Measurements from ENCODE around the gene SREK1IP1.
"Not testable (repeated sequence)": the region's sequence is repeated elsewhere in the genome, so short reads cannot be mapped to it uniquely, and the experiment has no call there.

Gene SREK1IP1

GRCh38 chr5:64763948-64764503 lies 4.5 kb downstream of the SREK1IP1 start:
- DNase-seq: no peak

- DNase-seq: peak; percentile 85
Measured at GRCh38 chr5:64759960-64760660, 8.4 kb downstream of the SREK1IP1 start.

- DNase-seq: no peak
Measured at GRCh38 chr5:64758901-64759300, 9.6 kb downstream of the SREK1IP1 start.

- no peak for DNase-seq
Measured at GRCh38 chr5:64754066-64754465, 14.4 kb downstream of the SREK1IP1 start.

DNA sequence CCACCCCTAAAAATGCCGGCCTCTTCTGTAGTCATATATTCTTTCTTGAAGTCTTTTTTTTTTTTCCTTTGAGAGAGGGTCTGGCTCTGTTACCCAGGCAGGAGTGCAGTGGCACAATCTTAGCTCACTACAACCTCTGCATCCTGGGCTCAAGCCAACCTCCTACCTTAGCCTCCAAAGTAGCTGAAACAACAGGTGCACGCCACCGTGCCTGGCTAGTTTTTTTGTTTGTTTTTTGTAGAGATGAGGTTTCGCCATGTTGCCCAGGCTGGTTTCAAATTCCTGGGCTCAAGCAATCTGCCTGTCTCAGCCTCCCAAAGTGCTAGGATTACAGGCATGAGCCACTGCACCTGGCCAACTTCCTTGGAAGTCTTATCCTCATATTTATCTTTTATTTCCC lies 19.1 kb downstream of the SREK1IP1 start:
- no peak for DNase-seq

- DNase-seq: no peak
Measured at GRCh38 chr5:64746446-64746845, 22.0 kb downstream of the SREK1IP1 start.

DNA sequence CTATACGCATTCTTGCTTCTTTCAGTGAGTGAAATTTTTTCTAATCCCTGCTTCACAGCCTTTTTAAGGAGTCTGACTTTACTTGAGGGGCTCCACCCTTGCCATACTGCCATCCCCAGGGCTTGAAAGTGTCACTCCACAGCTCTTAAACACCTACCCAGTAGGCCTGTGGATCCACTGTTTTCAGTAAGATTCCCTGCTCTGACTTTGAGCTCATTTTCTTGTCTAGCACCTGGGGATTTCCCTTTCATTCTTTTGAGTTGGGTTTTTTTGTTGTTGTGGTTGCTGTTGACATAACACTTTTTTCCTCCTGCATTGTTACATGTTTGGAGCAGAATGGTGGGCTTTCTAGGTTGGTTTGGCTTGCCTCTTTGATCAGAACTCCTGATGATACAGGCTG lies 23.6 kb downstream of the SREK1IP1 start:
- DNase-seq: no peak

GRCh38 chr5:64742821-64743220 lies 25.7 kb downstream of the SREK1IP1 start:
- no peak for DNase-seq

GRCh38 chr5:64742411-64742810 lies 26.1 kb downstream of the SREK1IP1 start:
- DNase-seq: no peak

DNA sequence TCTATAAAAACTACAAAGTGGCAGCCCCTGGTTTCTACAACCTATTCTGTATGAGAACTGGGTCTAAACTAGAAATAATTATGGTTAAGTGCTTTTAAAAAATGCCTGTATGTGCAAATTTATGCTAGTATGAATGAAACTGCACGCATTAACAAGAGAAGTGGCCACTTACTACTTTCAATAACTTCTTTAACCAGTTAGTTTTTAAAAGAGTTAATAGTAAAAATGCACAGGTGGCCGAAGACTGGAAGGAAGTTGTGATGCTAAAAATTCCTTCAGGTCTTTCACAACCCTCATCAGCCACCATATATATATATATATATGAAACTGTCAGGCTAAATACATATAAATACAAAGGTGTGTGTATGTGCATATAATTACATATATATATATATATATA lies 41.3 kb downstream of the SREK1IP1 start:
- DNase-seq: no peak

DNA sequence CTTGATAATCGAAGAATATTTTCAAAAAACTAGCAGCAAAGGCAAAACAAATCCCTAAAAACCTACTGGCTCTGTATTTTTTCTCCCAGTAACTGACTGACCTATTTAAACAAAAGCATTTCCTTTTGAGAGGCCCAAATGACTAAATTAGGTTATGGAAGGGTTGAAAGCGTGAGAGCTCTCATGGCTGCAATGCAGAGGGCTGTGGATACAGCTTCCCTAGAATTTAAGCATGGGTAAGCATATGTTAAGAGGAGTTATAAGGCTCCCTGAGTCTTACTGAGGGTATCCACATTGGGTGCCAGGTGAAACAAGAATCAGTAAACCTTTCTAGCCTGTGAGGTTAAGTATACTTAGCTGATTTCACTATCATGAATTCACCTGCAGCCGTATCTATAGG lies 45.9 kb downstream of the SREK1IP1 start:
- DNase-seq: no peak

- not testable (repeated sequence) for DNase-seq
Measured at GRCh38 chr5:64714495-64714894, 54.0 kb downstream of the SREK1IP1 start.

GRCh38 chr5:64707191-64707590 lies 61.3 kb downstream of the SREK1IP1 start:
- DNase-seq: no peak

GRCh38 chr5:64706074-64706473 lies 62.4 kb downstream of the SREK1IP1 start:
- not testable (repeated sequence) for DNase-seq

DNA sequence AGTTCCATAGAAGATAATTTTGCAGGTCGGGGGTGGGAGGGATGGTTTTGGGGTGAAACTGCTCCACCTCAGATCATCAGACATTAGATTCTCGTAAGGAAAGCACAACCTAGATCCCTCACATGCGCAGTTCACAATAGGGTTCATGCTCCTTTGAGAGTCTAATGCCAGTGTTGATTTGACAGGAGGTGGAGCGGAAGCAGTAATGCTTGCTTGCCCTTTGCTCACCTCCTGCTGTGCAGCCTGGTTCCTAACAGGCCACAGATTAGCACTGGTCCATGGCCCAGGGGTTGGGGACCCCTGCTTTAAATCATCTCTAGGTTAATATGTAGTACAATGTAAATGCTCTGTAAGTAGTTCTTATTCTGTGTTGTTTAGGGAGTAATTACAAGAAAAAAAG lies 67.7 kb downstream of the SREK1IP1 start:
- no peak for DNase-seq

- DNase-seq: not testable (repeated sequence)
Measured at GRCh38 chr5:64696414-64696813, 72.1 kb downstream of the SREK1IP1 start.

DNA sequence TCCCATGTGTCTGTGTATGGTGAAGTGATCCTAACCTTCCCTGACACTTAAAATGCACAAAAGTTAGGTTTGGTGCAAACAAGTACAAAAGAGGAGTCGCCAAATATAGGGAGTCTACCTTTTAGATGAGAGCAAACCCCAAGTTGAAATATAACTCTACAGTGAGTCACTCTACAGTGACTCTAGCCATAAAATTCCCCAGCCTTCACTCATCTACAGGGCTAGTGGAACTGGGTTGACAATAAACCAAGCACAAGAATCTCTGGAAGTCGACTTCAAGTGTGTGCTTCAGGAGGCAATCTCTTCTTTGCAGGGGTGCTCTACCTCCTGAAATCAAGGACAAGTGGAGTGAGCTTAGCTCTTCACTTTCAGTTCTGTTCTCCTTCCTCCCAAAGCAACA lies 74.9 kb downstream of the SREK1IP1 start:
- DNase-seq: no peak

DNA sequence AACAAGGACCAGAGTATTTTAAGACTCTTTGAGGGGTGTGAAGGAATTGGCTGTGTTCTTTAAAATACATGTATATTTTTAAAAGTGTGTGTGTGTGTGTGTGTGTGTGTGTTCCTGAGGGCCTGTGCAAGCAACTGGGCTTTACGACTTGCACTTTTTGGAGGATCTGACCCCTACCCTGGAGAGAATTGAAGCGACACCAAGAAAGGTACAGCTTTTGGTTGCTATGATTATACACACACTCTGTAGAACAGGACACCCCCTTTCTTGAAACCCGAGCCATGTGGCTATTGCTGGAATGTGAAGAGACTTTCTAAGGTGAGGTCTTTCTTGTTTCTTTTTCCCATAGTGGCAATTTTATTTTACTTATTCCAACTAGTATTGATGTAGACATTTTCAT lies 77.2 kb downstream of the SREK1IP1 start:
- DNase-seq: no peak

- DNase-seq: peak; percentile 21
Measured at GRCh38 chr5:64690417-64691151, 77.9 kb downstream of the SREK1IP1 start, which contains the start of gene SHISAL2B. TSS of gene SHISAL2B (plus strand) at chr5:64690503. CDS start at chr5:64690624, 121 bp downstream.

- no peak for DNase-seq
Measured at GRCh38 chr5:64690104-64690416, 78.4 kb downstream of the SREK1IP1 start.

DNA sequence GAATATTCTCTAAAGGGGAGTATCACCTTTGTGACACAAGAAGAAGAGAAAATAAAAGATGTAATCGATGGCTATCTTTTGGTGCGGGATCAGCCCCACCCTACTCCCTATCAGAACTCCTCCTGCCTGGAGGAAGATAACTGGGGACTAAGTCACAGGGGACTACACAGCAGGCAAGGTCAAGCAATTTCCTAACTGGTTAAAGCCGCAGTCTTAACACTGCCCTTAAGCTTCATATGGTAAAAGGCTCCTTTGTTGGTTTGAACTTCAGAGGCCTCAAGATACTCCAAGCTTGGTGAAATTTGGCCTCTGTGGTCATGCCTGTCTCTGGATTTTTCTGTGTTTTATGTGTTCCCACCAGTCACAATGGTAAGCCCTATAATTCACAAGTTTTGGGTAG lies 79.5 kb downstream of the SREK1IP1 start:
- DNase-seq: no peak

GRCh38 chr5:64688391-64688790 lies 80.1 kb downstream of the SREK1IP1 start:
- DNase-seq: no peak

- DNase-seq: no peak
Measured at GRCh38 chr5:64685866-64686265, 82.6 kb downstream of the SREK1IP1 start.

DNA sequence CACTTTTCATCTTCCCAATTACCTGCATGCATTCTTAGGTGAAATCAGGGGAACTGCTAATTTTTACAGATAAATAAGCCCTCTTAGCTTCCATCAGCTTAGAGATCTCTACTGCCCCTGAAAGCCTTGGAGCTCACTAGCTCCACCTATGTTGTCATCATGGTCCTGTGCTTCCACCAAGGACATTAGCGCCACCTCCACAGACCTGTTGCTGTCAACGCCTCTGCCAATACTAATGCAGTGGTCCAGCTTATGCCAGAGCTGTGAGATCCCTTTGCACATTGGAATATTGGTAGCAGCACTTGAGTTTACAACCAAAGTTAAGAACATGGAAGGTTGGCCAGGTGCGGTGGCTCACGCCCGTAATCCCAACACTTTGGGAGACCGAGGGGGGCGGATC lies 85.9 kb downstream of the SREK1IP1 start:
- DNase-seq: peak; percentile 6

All from hematopoietic multipotent progenitor cell treated with erythropoietin and hydrocortisone succinate and interleukin-3 and kit ligand, for 6 days (in vitro differentiated cells).